ENCODE results near the gene HIGD1A.

- TF ChIP-seq, protein P1, sequence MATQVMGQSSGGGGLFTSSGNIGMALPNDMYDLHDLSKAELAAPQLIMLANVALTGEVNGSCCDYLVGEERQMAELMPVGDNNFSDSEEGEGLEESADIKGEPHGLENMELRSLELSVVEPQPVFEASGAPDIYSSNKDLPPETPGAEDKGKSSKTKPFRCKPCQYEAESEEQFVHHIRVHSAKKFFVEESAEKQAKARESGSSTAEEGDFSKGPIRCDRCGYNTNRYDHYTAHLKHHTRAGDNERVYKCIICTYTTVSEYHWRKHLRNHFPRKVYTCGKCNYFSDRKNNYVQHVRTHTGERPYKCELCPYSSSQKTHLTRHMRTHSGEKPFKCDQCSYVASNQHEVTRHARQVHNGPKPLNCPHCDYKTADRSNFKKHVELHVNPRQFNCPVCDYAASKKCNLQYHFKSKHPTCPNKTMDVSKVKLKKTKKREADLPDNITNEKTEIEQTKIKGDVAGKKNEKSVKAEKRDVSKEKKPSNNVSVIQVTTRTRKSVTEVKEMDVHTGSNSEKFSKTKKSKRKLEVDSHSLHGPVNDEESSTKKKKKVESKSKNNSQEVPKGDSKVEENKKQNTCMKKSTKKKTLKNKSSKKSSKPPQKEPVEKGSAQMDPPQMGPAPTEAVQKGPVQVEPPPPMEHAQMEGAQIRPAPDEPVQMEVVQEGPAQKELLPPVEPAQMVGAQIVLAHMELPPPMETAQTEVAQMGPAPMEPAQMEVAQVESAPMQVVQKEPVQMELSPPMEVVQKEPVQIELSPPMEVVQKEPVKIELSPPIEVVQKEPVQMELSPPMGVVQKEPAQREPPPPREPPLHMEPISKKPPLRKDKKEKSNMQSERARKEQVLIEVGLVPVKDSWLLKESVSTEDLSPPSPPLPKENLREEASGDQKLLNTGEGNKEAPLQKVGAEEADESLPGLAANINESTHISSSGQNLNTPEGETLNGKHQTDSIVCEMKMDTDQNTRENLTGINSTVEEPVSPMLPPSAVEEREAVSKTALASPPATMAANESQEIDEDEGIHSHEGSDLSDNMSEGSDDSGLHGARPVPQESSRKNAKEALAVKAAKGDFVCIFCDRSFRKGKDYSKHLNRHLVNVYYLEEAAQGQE (IDR thresholded peaks at IDR 0.05; ENCODE audit: low read depth, low read length) = no peak
- TF ChIP-seq, protein P2, sequence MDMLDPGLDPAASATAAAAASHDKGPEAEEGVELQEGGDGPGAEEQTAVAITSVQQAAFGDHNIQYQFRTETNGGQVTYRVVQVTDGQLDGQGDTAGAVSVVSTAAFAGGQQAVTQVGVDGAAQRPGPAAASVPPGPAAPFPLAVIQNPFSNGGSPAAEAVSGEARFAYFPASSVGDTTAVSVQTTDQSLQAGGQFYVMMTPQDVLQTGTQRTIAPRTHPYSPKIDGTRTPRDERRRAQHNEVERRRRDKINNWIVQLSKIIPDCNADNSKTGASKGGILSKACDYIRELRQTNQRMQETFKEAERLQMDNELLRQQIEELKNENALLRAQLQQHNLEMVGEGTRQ (IDR thresholded peaks at IDR 0.05; ENCODE audit: borderline replicate concordance, low read depth, low read length) = no peak
- TF ChIP-seq FOXJ3 (CRISPR knock-in tag; IDR thresholded peaks at IDR 0.05) (no peak), CTCF (IDR thresholded peaks at IDR 0.05) (no peak)
Measured at GRCh38 chr3:42741796-42742195, 62.5 kb downstream of the HIGD1A start.

Data from SK-N-SH (cell line).